Hindlimb muscle (tissue), 1 donor: Measurements from ENCODE around the gene KCNQ1. TPM values are rescaled to one million over a fixed set of nuclear protein-coding genes. Genes with fewer than 3 reads are reported as not detected.

ENCODE experiments used
- DNase-seq: peaks from one replicate; pipeline ENCODE4 v3.0.0-alpha.2; 2013
- polyA plus RNA-seq: library from polyadenylated mRNA; unstranded; fragments of 120-200 nt; gene quantifications from one replicate; pipeline ENCODE4 v1.2.1, GENCODE V29; 2013; ENCODE audit not compliant: insufficient read length

Gene KCNQ1
- polyA plus RNA-seq, 1 donor = 2.9 TPM

DNA sequence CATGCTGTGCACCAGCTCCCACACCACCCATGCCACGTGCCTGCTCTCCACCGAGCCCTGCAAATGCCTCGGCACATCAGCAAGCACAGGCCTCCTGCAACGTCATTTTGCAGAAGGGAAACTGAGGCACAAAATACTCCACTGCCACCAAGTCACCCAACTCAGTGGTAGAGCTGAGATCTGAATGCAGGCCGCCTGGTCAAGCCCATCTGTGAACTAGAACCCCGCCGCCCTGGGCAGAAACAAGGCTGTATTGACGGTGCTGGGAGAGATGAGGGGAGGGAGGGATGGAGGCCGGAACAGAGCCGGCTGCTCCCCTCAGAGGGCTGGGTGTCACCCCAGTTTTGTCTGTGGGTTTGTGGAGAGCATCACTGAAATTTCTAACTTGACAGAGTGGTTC, 359.4 kb downstream of the KCNQ1 start:
- DNase-seq = no peak

- no peak for DNase-seq
These were observed 360.0 kb downstream of the KCNQ1 start for GRCh38 chr11:2804701-2805387.

- no peak for DNase-seq
These were observed 360.7 kb downstream of the KCNQ1 start for GRCh38 chr11:2805388-2806056.

DNA sequence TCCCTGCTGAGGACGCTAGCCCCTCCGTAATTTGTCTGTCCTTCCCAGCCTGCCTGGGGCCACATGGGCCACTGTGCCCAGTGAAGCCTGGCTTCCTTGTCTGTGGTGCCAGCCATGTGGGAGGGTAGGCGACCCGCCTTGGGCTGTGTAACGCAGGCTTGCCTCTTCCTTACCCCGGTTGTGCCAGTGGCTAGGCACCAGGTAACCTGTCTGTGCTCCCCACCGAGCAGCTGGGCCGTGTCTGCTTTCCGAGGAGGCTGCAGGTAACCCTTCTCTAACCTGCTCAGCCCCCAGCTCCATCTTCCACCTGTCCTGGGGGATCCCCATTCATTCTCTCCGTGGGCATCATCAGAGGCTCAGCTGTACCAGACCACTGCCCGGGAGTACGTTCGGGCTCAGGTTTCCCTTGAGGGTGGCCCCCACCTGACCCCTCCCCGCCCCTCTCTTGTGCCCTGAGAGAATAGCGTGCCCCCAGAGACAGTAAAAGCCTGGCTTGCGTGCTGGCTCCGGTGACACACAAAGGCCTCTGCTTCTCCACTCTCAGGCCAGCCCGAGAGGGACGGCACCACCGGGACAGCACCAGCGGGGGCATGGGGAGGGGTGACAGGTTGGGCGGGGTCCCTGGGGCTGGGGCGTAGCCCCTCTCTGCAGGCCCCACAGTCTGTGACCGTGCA, 361.7 kb downstream of the KCNQ1 start:
- DNase-seq = no peak

GRCh38 chr11:2807025-2807681, 362.3 kb downstream of the KCNQ1 start:
- peak; percentile 74 for DNase-seq

- no peak for DNase-seq
These were observed 363.0 kb downstream of the KCNQ1 start for GRCh38 chr11:2807801-2808241.

- no peak for DNase-seq
These were observed 364.3 kb downstream of the KCNQ1 start for GRCh38 chr11:2808850-2809846.

- no peak for DNase-seq
These were observed 365.0 kb downstream of the KCNQ1 start for GRCh38 chr11:2809854-2810253.

DNA sequence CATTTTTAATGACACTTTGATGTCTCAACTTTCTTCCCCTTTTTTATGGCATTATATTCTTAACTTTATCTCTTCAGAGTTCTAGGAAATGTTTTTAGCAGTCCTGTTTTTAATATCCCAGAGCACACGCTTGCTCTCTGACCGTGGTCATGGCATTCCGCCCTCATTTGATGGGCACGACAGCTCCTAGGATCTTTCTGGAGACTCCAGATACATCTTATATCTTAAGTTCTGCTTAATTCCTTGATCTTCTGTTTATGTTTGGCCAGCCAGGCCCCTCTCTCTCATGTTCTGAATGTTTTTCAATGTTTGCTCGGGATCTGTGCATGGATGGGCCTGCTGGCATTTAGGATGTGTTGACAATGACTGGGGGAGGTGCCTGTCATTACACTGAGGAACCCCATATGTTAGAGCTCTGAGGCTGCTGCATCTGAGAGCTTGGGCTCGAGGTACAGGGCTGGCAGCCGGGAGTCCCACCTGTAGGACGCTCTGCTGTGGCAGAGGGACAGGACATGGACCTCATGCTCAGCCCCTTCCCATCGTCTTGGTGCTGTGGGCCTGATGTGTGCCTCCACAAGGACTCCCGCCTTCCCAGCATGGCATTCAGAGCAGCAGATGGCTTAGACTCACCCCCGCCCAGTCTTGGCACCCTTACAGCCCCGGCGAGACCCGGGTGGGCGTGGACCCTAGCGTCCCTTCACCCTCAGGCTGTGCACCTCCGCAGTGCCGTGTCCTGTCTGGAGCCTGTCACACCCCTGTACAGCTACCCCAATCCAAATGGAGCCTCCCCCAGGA, 365.8 kb downstream of the KCNQ1 start:
- no peak for DNase-seq

DNA sequence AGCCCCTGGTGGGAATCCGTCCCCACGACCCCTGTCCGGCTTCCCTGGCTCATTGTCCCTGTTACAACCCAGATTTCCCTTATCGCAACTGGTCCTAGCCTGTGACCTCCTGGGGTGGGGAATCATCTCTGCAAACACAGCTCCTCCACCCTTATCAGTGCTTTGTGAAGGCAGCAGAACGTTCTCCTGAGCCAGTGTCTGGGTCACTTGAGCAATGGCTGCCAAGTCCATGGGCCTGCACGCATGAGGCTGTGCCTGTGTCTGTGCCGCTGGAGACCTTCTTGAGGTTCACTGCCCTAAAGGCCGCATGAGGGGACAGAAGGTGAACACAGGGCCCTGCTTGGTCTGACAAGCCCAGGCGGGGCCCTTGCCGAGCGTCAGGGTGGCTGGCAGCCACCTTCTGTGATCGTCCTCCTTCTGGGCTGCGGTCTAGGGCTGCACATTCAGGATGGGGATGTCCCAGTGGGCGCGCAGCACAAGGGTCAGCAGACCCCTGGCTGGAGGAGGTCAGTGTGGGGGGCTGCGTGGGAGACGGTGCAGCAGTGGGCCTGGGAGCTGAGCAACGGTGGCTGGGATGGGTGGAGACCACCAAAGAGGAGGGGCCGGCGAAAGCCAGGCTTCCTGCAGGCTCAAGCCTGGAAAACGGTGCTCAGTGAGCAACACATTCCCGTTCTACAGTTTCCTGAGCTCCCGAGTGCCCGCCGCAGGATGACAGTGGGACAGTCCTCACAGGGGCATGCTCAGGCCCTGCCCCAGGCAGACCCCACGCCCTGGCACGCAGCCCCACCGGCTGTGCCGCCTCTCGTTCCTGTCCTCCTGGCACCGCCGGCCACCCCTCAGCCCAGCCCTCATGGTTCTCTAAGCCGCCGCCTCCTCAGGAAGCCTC, 366.6 kb downstream of the KCNQ1 start:
- DNase-seq = no peak

DNA sequence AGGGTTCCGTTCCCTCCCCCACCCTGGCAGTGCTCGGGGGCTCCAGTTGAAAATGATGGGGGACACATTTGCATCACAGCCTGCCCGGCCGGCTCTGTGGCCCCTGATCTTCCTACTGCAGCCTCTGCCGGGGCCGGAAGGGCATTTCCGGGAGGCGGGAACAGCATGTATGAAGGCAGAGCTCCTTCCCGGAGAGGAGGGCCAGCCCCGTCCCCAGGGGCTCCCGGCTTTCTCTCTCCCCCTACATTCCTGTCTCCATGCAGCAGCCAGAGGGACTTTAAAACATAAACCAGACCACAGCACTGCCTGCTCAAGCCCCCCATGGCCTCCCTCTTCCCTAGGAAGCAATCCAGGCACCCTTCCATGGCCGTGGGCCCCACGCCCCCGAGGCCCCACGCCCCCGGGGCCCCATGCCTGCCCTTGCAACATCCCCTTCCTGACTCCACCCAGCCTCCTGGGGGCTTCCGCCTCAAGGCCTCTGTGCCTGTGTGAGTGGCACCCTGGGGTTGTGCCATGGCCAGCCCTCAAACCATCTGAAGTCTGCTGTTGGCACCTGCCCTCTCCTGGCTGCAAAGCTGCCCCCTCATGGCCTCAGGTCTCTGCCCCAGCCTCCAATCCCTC, 367.7 kb downstream of the KCNQ1 start:
- peak; percentile 81 for DNase-seq

GRCh38 chr11:2813141-2813908, 368.5 kb downstream of the KCNQ1 start:
- DNase-seq = no peak

GRCh38 chr11:2813968-2814367, 369.2 kb downstream of the KCNQ1 start:
- no peak for DNase-seq

DNA sequence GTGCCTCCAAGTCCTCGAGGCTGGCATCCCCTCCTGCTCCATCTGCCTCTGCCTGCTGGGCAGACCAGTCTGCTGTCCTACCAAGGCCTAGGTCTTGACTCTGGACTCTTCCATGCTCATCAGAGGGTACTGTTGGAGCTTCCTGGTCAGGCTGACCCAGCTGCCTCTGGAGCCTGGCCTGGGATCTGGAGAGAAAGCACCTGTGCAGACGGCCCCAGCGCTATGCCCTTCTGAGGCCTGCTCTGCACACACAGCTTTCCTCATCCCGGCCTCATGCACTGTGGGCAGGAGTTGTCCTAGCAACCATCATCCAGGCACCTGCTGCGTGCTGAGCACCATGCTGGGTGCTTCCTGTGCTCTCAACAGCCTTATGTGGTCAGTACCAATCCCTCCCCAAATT, 369.9 kb downstream of the KCNQ1 start:
- DNase-seq = no peak

- DNase-seq = no peak
These were observed 371.1 kb downstream of the KCNQ1 start for GRCh38 chr11:2815762-2816496.

GRCh38 chr11:2816523-2816922, 371.7 kb downstream of the KCNQ1 start:
- no peak for DNase-seq

- peak; percentile 49 for DNase-seq
These were observed 372.2 kb downstream of the KCNQ1 start for GRCh38 chr11:2816941-2817421.

DNA sequence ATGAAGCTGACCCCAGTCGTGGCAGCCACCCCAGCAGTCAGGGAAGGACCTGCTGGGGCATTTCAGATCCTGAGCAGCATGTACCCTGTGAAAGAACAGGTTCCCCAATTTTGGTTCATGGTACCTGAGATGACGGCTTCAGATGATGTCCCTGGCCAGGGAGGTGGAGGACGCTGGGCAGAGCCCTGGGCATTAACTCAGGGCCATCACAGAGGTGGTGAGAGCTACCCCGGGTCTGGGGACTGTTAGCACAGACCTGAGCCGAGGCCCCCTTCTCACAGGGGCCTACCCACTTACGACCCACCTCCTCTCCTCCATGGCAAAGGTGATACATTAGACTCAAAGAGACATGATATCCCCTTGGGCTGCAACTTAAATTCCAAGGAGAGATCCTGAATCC, 372.6 kb downstream of the KCNQ1 start:
- no peak for DNase-seq
